ENCODE measurements around the gene ZBTB1.

- TF ChIP-seq, protein P1, sequence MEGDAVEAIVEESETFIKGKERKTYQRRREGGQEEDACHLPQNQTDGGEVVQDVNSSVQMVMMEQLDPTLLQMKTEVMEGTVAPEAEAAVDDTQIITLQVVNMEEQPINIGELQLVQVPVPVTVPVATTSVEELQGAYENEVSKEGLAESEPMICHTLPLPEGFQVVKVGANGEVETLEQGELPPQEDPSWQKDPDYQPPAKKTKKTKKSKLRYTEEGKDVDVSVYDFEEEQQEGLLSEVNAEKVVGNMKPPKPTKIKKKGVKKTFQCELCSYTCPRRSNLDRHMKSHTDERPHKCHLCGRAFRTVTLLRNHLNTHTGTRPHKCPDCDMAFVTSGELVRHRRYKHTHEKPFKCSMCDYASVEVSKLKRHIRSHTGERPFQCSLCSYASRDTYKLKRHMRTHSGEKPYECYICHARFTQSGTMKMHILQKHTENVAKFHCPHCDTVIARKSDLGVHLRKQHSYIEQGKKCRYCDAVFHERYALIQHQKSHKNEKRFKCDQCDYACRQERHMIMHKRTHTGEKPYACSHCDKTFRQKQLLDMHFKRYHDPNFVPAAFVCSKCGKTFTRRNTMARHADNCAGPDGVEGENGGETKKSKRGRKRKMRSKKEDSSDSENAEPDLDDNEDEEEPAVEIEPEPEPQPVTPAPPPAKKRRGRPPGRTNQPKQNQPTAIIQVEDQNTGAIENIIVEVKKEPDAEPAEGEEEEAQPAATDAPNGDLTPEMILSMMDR (IDR thresholded peaks at IDR 0.05), result no peak
- TF ChIP-seq POLR2A (IDR thresholded peaks at IDR 0.05) (no peak), POLR2AphosphoS5 (IDR thresholded peaks at IDR 0.05; ENCODE audit: insufficient read depth in 1 of 2, low read depth in 1 of 2) (no peak)
Measured at GRCh38 chr14:64464651-64465050, 39.9 kb upstream of the ZBTB1 start.
